Non-pigmented ciliary epithelial cell (primary cell): ENCODE results near the gene C13orf42.

Source experiments
- DNase-seq: peaks from one replicate; pipeline ENCODE4 v3.0.0-alpha.2; 2010; ENCODE audit warnings: low read depth

Gene C13orf42

GRCh38 chr13:51033421-51034185, 77.5 kb downstream of the C13orf42 start:
- DNase-seq: no peak

- no peak for DNase-seq
Observed at GRCh38 chr13:51032831-51033230, 78.2 kb downstream of the C13orf42 start.
